Osteocyte (in vitro differentiated cells): ENCODE data around the gene CD72. TPM values are rescaled to one million over a fixed set of nuclear protein-coding genes. Genes with fewer than 3 reads are reported as not detected.

ENCODE experiments used
- DNase-seq: peaks from one replicate; pipeline ENCODE4 v3.0.0; 2021; ENCODE audit warnings: mixed read lengths; ENCODE audit not compliant: unreplicated experiment; ENCODE audit errors: extremely low spot score
- H3K27ac Mint-ChIP-seq: one replicate; pipeline ENCODE4 v1.8.0; 2021; ENCODE audit warnings: mild to moderate bottlenecking, mixed read lengths; ENCODE audit not compliant: unreplicated experiment
- H3K27me3 Mint-ChIP-seq: one replicate; pipeline ENCODE4 v1.8.0; 2021; ENCODE audit warnings: mixed read lengths; ENCODE audit not compliant: unreplicated experiment
- H3K36me3 Mint-ChIP-seq: one replicate; pipeline ENCODE4 v1.8.0; 2021; ENCODE audit warnings: mixed read lengths; ENCODE audit not compliant: unreplicated experiment
- H3K4me1 Mint-ChIP-seq: one replicate; pipeline ENCODE4 v1.8.0; 2021; ENCODE audit warnings: mixed read lengths; ENCODE audit not compliant: unreplicated experiment
- H3K4me3 Mint-ChIP-seq: one replicate; pipeline ENCODE4 v1.8.0; 2021; ENCODE audit warnings: mild to moderate bottlenecking, moderate library complexity, mixed read lengths; ENCODE audit not compliant: unreplicated experiment
- H3K9me3 Mint-ChIP-seq: one replicate; pipeline ENCODE4 v1.8.0; 2021; ENCODE audit warnings: mixed read lengths; ENCODE audit not compliant: unreplicated experiment
- microRNA-seq: library from miRNA; unstranded; fragments of <30 nt; microRNA quantifications from one replicate; pipeline ENCODE4 v1.1.0, GENCODE V29; 2020; ENCODE audit not compliant: unreplicated experiment
- total RNA-seq: library from RNA; stranded (reverse); gene quantifications from 2 replicates; pipeline ENCODE4 v1.2.1, GENCODE V29; 2021
- TF ChIP-seq, protein P1 (sequence below): fragments of 200-600 bp; sonication (generic); IDR thresholded peaks from 2 replicates; pipeline ENCODE4 v1.5.0; 2021; ENCODE audit warnings: antibody characterized with exemption, mild to moderate bottlenecking, moderate library complexity

The CD72 gene
- total RNA-seq, 1 donor from 2014 or later, result 0.91 TPM

DNA sequence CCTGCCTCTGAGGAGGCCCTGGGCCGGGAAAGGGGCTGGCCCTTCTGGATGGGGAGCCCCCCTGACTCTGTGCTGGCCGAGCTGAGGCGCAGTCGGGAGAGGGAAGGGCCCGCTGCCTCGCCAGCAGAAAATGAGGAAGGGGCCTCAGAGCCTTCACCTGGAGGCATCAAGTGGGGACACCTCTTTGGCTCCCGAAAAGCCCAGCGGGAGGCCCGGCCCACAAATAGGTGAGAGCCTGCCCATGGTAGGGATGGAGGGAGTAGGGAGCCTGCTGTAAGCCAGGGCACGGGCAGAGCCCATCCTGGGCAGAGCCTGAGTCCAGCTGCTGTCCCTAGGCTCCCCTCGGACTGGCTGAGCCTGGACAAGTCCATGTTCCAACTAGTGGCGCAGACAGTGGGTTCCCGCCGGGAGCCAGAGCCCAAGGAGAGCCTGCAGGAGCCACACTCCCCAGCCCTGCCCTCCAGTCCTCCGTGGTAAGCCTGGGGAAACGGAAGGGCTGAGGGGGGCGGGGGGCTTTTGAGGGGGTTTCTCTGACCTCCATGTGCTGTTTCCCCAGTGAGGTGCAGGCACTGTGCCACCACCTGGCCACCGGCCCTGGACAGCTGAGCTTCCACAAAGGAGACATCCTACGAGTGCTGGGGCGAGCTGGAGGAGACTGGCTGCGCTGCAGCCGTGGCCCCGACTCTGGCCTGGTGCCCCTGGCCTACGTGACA lies 57.4 kb downstream of the CD72 start:
- Mint-ChIP-seq H3K4me3 (no peak overlapping the region), H3K27ac (no peak overlapping the region), H3K36me3 (peaks cover 27% of the 10 kb centered on the region), H3K27me3 (no peaks in the 10 kb centered on the region), H3K4me1 (peaks cover 15% of the 10 kb centered on the region), H3K9me3 (no peaks in the 10 kb centered on the region)
- DNase-seq, result no peak
- TF ChIP-seq, protein P1, sequence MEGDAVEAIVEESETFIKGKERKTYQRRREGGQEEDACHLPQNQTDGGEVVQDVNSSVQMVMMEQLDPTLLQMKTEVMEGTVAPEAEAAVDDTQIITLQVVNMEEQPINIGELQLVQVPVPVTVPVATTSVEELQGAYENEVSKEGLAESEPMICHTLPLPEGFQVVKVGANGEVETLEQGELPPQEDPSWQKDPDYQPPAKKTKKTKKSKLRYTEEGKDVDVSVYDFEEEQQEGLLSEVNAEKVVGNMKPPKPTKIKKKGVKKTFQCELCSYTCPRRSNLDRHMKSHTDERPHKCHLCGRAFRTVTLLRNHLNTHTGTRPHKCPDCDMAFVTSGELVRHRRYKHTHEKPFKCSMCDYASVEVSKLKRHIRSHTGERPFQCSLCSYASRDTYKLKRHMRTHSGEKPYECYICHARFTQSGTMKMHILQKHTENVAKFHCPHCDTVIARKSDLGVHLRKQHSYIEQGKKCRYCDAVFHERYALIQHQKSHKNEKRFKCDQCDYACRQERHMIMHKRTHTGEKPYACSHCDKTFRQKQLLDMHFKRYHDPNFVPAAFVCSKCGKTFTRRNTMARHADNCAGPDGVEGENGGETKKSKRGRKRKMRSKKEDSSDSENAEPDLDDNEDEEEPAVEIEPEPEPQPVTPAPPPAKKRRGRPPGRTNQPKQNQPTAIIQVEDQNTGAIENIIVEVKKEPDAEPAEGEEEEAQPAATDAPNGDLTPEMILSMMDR, result no peak

Small RNA genes within 50 kb of the gene (microRNA-seq; reads per million reads assigned to microRNA genes)
- 2.2 reads per million for gene MIR4667

Other genes with a start within 250 kb of the CD72 start
- gene RUSC2, start 128.3 kb downstream of the CD72 start, total RNA-seq, result 59.4 and 67.1 TPM in 2 replicates
- 44.4 and 53.5 TPM in 2 replicates for gene TESK1, start 13.2 kb downstream of the CD72 start, total RNA-seq
- gene SIT1, start 32.5 kb upstream of the CD72 start, total RNA-seq, result not detected in 2 replicates
- gene RMRP, start 39.6 kb upstream of the CD72 start, total RNA-seq, result 14,337 and 15,426 TPM in 2 replicates
- 30.0 and 31.3 TPM in 2 replicates for gene CCDC107, start 39.9 kb upstream of the CD72 start, total RNA-seq
- 0.86 and 1.6 TPM in 2 replicates for gene ARHGEF39, start 46.8 kb upstream of the CD72 start, total RNA-seq
- not detected in 2 replicates for gene CA9, start 55.5 kb upstream of the CD72 start, total RNA-seq
- gene TPM2, start 71.5 kb upstream of the CD72 start, total RNA-seq, result 476 and 515 TPM in 2 replicates
- 433 and 439 TPM in 2 replicates for gene TLN1, start 113.8 kb upstream of the CD72 start, total RNA-seq
- gene CREB3, start 114.3 kb upstream of the CD72 start, total RNA-seq, result 39.0 and 45.4 TPM in 2 replicates
- gene GBA2, start 130.8 kb upstream of the CD72 start, total RNA-seq, result 64.0 and 69.8 TPM in 2 replicates
- 35.9 and 38.4 TPM in 2 replicates for gene RGP1, start 130.9 kb upstream of the CD72 start, total RNA-seq
- gene MSMP, start 135.9 kb upstream of the CD72 start, total RNA-seq, result 0.56 TPM in 1 of 2 replicates, not detected in the other
- 26.8 and 28.1 TPM in 2 replicates for gene NPR2, start 173.2 kb upstream of the CD72 start, total RNA-seq
- gene SPAG8, start 193.8 kb upstream of the CD72 start, total RNA-seq, result 2.4 TPM in 2 replicates
- gene HINT2, start 196.6 kb upstream of the CD72 start, total RNA-seq, result 35.4 and 36.0 TPM in 2 replicates
- not detected in 2 replicates for gene FAM221B, start 210.3 kb upstream of the CD72 start, total RNA-seq
- 25.6 and 29.9 TPM in 2 replicates for gene TMEM8B, start 210.8 kb upstream of the CD72 start, total RNA-seq